Cardiac fibroblast (primary cell): ENCODE measurements around the gene USP1.

Source experiments
- DNase-seq, 2 donors: peaks; one replicate each; pipeline versions ENCODE4 v3.0.0 to v3.0.0-alpha.2; 2010; ENCODE audit warnings: low read depth in 2 of 2
- H3K4me3 ChIP-seq, 2 donors: replicated peaks in 1 of 2; 1 replicate in 1 of 2; 2 replicates in 1 of 2; pipeline ENCODE4 v1.5.1; 2011; ENCODE audit warnings: low read depth in 2 of 2, low read length in 2 of 2, mild to moderate bottlenecking in 2 of 2, moderate library complexity in 1 of 2
- TF ChIP-seq, protein P1 (sequence below): IDR thresholded peaks from one replicate; pipeline ENCODE4 v1.5.1; 2011; ENCODE audit warnings: low read depth, mild to moderate bottlenecking, low read length, inconsistent platforms

Gene USP1

DNA sequence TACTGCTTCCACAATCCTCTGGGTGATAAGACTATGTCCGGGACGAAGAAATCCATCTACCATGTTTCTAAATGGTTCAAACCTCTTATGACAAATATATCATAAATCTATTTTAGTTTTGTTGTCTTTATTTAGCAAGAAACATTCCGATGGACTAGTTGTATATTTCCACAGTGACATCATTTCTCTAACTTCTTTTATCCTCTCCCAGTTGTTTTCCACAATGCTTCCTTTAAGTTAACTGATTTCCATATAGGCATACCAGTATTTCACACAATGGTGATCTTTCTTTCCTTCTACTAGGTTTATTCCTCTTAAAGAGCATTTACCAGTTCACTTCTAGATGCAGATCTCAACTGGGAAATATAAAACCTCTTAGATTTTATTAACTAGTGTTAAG, 44.8 kb downstream of the USP1 start:
- TF ChIP-seq, protein P1, sequence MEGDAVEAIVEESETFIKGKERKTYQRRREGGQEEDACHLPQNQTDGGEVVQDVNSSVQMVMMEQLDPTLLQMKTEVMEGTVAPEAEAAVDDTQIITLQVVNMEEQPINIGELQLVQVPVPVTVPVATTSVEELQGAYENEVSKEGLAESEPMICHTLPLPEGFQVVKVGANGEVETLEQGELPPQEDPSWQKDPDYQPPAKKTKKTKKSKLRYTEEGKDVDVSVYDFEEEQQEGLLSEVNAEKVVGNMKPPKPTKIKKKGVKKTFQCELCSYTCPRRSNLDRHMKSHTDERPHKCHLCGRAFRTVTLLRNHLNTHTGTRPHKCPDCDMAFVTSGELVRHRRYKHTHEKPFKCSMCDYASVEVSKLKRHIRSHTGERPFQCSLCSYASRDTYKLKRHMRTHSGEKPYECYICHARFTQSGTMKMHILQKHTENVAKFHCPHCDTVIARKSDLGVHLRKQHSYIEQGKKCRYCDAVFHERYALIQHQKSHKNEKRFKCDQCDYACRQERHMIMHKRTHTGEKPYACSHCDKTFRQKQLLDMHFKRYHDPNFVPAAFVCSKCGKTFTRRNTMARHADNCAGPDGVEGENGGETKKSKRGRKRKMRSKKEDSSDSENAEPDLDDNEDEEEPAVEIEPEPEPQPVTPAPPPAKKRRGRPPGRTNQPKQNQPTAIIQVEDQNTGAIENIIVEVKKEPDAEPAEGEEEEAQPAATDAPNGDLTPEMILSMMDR, result no peak
- no peak for DNase-seq
- no peak overlapping the region for H3K4me3 ChIP-seq

GRCh38 chr1:62484824-62485468, 48.1 kb downstream of the USP1 start:
- TF ChIP-seq, protein P1, result no peak
- no peak for DNase-seq
- no peak overlapping the region for H3K4me3 ChIP-seq

DNA sequence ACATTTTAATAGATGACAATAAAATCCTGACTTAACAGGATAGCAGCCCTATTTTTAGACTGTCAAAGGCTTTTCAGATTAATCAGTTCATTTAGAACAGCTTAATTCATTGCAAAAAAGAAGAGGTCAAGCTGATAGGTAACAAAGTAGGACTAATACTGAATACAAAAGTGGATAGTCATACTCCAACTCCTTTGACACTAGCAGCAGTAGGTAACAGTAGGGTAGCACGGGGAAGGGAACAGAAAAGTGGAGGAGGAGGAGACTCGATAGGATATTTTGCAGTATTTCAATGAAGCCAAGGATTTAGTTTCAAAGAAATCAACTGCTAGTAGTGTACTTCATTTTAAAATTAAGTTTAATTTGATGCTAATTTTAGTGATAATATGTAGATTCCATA, 51.1 kb downstream of the USP1 start:
- DNase-seq, result no peak
- TF ChIP-seq, protein P1, result no peak
- H3K4me3 ChIP-seq, result no peak overlapping the region

DNA sequence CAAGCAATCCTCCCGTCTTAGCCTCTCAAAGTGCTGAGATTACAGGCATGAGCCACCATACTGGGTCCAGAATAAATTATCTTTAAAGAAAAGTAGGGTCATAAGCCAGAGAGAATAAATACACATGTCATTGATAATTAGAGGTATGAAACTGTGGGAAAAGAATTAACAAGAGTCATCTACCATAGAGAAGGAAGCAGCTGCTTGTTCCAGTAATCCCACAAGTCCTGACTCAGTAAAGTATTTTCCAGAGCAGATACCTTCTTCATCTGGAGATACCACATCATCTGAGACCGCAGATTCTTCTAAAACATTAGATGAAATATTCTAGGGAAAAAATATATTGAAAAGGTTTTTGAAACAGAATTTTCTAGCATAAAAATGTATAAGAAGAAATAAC, 55.7 kb downstream of the USP1 start:
- TF ChIP-seq, protein P1, result no peak
- DNase-seq, result no peak
- H3K4me3 ChIP-seq, result no peak overlapping the region

GRCh38 chr1:62493656-62494055, 56.8 kb downstream of the USP1 start:
- TF ChIP-seq, protein P1, result no peak

GRCh38 chr1:62494137-62494536, 57.3 kb downstream of the USP1 start:
- DNase-seq, result no peak
- no peak overlapping the region for H3K4me3 ChIP-seq
- TF ChIP-seq, protein P1, result no peak

More at GRCh38 chr1:62493656-62494055, 56.8 kb downstream of the USP1 start:
- H3K4me3 ChIP-seq, result no peak overlapping the region
- peak in 1 of 2 donors; percentile 42 for DNase-seq

- H3K4me3 ChIP-seq, result no peak overlapping the region
- no peak for DNase-seq
- TF ChIP-seq, protein P1, result no peak
Observed at GRCh38 chr1:62500210-62500609, 63.4 kb downstream of the USP1 start.
